GM12892 (cell line): ENCODE results near the gene SPARC.
"Not testable (repeated sequence)": the region's sequence is repeated elsewhere in the genome, so short reads cannot be mapped to it uniquely, and the experiment has no call there.

Experiments
- DNase-seq: peaks from one replicate; pipeline ENCODE4 v3.0.0; 2011; ENCODE audit not compliant: insufficient read length
- FAIRE-seq: peaks from 2 replicates; lab custom pipeline; 2011; peaks lifted over from hg19 to GRCh38; lab: Jason Lieb, UNC
- POLR2A ChIP-seq: IDR thresholded peaks from 2 replicates; pipeline ENCODE4 v1.6.1; 2011; ENCODE audit warnings: low read depth, low read length, control low read depth
- POLR2AphosphoS5 ChIP-seq: IDR thresholded peaks from 2 replicates; pipeline ENCODE4 v1.6.1; 2011; ENCODE audit warnings: low read depth, low read length, control low read depth
- TAF1 ChIP-seq: IDR thresholded peaks from 2 replicates; pipeline ENCODE4 v1.6.1; 2011; ENCODE audit warnings: low read depth, mild to moderate bottlenecking, control low read depth, low read length, borderline replicate concordance

Gene SPARC

DNA sequence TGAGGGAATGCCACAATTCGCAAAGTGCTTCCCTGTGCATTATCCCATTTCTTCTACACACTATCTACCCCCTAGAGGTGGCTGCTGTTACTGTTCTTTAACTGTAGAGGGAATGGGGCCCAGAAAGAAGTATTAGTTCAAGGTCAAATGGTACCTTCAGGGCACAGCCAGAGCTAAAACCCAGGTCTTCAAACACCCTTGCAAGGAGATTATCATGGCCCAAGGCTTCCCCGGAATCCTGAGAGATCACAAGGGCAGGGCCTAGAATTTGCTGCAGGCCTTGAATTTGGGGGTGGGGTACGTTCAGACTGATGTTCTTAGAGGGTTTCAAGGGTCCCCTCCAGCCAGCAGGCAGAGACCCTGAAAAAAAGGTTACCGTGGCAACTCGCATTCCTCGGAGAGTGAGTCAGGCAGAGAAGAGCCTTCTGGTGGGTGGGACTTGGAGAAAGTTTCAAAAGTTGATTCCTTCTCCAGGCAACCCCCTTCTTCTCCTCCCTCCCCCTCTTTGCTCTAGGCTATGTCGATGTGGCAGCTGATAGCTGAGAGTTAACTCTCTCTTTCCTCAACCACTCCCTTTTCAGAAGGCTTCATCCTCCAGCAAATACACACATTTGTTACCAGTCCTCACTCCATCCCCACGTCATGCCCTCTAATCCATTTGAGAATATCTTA is 1.9 kb downstream of the SPARC start:
- DNase-seq (no peak), FAIRE-seq (no peak)
- TF ChIP-seq POLR2AphosphoS5 (no peak), TAF1 (no peak), POLR2A (no peak)

DNA sequence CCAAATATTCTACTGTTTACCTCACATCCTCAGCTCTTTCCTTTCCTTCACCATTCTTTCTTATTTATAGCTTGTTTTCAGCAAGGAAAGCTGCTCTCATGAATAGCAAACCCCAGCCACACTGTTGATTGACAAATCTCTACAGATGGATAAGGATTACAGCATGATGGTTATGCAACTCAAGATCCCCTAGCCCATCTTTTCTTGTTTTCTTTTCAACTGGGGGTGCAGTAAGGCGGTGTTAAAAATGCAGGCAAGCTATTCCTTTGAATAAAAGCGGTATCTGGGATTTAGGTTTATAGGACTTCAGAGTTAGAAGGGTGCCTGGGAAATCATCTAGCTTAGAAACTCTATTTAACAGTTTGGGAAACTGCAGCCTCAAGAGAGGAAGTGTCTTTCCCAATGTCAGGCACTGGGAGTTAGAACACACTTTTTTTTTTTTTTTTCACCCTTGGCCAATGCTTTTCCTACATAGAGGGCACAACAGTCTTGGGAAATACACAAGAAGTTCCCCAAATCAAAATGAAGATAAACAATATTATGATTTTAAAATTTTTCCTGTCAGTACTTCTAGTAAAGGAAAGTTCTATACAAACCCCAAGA is 2.6 kb downstream of the SPARC start:
- no peak for FAIRE-seq
- TF ChIP-seq POLR2AphosphoS5 (no peak), TAF1 (no peak), POLR2A (no peak)
- DNase-seq = no peak

DNA sequence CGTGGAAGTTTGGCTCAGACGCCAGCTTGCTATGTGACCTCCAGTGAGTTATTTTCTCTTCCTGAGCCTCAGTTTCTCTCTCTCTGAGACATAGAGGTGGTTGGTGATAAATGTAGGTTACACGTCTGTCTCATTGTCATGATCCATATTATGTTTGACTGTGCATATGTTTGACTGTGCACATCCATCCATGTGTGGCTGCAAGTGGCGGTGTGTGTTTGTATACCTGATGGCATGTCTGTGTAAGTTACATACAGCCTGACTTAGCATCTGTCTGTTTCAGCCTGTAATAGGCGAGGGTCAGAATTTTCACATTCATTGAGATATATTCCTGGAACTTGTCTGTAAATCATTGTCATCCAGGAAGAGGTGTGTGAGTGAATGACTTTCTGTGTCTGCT is 3.3 kb downstream of the SPARC start:
- TF ChIP-seq POLR2A (no peak), TAF1 (no peak), POLR2AphosphoS5 (no peak)
- no peak for FAIRE-seq
- no peak for DNase-seq

DNA sequence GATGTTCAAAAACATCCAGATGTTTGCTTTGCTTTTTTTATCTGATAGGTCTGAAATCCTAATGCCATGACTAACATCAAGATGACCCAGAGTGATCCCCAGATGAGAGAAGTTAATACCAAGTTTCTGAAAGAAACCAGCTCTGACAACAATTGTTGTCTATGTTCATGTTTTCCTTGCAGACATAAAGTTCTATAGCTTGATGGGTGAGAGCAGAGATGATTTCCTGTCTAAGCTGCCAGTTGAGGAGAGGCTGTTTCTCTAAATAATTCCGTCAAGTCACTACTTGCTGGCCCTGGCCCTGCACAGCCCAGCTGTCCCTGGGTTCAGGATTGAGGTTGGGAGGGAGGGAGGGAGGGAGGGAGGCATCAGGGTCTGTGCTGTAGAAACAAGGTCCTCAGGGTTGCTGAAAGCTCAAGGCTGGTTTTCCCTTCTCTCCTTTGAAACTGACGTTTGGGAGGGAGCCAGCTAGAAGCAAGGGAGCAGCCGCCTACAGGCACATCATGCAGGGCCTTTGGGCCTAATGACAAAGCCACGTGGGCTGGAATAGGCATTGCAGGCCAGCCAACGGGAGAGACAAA is 3.9 kb downstream of the SPARC start:
- DNase-seq = no peak
- FAIRE-seq = no peak
- TF ChIP-seq TAF1 (no peak), POLR2AphosphoS5 (no peak), POLR2A (no peak)

DNA sequence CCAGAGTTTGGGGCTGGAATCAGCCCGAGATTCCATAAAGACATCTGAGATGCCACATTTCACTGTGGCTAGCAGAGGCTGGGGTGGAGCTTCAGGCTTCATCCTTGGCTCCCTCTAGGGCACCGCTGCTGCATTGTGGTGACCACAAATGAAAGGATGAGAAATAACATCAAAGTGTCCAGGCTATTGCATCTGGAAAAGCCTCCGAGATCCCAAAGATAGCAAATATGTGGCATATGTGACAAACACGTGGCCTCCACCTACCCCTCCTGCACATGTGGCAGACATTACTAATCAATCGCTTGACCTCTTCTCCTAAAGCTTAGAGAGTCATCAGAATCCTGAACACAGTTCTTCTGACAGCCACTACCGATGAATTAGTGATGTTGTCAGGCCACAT is 4.5 kb downstream of the SPARC start:
- FAIRE-seq (no peak), DNase-seq (no peak)
- TF ChIP-seq POLR2A (no peak), TAF1 (no peak), POLR2AphosphoS5 (no peak)

DNA sequence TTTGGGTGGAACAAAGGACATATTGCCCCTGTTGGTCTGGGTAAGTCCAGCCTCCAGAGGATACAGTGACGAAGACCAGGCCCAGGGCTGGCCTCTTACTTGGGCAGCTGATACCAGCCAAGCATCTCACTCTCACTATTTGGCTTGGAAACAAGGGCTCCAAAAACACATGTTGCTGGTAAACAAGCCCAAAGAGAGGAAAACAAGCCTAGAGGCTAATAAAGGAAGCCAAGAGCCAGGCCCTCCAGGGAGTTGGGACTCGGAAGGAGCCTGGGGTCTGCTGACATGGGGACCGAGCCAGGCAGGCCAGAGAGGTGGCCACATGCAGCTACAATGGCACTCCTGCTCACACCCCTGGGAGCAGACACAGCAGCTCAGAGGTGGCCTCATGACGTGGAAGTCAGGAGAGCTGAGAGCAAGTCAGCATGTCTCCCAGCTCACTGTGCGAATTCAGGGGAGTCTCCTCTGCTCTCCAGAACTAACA is 5.7 kb downstream of the SPARC start:
- TF ChIP-seq POLR2AphosphoS5 (no peak), POLR2A (no peak), TAF1 (no peak)
- FAIRE-seq = no peak
- DNase-seq = no peak

DNA sequence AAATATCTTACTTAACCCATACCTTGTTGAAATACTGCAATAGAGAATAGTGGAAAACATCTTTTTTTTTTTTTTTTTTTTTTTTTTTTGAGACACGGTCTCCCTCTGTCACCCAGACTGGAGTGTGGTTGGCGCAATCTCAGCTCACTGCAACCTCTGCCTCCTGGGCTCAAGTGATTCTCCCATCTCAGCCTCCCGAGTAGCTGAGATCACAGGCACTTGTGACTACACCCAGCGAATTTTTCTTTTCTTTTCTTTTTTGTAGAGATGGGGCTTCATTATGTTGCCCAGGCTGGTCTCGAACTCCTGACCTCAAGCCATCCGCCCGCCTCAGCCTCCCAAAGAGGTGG is 6.6 kb downstream of the SPARC start:
- FAIRE-seq = not testable (repeated sequence)

DNA sequence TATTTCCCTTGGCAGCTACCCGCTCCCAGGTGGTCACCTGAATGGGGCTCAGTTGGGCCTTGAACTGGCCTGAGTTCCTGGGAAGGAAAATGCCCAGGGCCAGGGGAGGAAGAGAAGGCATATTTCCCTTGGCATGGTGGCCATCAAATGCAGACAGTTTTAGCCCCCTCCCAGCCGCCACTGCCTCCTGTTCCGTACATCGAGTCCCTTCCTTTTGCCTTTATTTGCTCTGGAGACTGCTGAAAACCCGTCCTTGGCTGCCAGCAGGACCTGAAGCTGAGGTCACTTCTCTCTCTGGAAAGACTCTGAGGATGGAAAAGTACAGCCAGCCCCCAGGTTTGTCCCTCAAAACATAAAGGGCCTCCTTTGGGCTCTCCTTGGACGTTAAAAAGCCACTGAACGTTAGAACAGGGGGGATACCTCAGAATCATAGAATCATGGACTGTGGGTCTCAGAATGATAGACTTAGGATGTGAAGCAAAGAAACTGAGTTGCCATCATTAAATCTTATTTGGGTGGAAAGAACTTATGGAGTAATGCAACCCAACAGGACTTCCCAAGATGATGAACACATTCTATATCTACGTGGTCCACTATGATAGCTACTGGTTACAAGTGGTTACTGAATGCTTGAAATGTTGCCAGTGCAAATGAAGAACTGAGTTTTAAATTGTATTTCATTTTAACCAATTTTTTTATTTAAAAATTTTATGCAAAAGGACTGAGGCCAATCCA is 7.1 kb downstream of the SPARC start:
- TF ChIP-seq TAF1 = no peak
- TF ChIP-seq POLR2A = no peak
- TF ChIP-seq POLR2AphosphoS5 = no peak
- DNase-seq (no peak), FAIRE-seq (no peak)

More for the DNA sequence above, 6.6 kb downstream of the SPARC start:
- not testable (repeated sequence) for DNase-seq

DNA sequence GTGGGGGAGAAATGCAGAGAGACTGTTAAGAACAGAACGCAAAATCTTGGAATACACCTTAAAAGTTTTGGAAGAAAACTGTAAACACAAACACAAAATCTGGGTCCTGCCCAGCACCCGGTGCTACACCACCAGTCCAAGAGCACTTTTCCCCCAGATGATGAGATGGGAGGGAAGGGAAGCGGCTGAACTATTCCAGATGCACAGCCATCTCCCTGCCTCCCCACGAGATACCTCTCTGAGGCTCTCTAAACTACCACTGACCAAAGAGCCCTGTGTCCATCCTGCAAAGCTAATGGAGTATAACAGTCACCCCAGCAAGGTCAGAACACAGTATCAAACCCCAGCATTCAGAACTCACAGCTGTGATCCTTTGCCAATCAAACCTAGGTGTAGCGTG is 8.0 kb downstream of the SPARC start:
- TF ChIP-seq TAF1 (no peak), POLR2A (no peak), POLR2AphosphoS5 (no peak)
- DNase-seq (no peak), FAIRE-seq (no peak)

DNA sequence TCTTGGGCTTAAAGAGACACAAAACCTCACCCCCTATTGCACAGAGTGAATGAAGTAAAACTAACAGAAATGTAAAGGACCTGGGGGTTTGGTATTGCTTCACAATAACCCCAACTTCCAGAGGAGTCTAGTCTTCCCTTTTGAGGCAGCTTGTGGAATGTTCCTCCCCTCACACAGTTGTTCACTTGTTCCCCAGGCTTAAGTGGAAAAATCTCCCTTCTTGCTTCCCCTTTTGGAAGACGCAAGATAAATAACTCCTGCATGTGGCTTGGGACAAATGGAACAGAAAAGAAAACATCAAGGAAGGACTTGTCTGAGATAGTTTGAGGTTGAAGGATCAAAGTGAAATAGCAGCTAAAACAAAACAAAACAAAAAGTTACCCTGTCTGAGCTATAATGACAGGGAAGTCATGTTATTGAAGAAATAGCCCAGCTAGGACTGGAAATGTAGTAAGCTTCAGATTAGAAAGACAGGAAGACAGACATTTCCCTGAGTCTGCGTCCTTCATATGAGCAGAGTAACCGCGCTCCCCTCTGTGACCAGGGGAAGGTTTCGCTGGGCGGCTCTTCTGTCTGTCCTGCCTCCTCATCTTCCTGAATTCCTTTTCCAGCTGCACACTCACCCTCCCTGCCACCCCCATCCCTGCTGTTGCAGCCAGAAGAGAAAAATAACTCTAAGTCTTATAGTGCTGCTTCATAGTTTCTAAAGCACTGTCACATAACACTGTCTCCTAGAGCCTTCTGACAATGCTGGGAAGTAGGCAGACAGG is 8.8 kb downstream of the SPARC start:
- no peak for FAIRE-seq
- TF ChIP-seq POLR2A (no peak), TAF1 (no peak), POLR2AphosphoS5 (no peak)
- DNase-seq = no peak

DNA sequence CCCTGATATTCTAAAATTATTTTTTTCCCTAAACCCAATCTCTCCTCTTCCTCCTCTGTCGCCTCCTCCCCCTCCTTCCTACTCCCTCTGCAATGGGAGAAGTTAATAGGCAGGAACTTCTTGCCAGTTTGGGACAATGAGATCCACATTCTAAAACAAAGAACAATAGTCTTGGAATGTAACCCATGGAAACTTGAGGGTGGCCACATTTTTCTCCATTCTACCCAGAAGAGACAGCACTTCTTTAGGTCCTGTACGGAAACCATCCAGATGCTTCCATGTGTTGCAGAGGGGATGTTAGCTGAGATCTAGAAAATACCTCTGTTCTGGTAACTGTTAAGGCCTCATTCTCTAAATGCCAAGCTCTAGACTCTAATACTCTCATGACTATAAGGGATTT is 10.0 kb downstream of the SPARC start:
- DNase-seq (no peak), FAIRE-seq (peak; percentile 17)
- TF ChIP-seq POLR2AphosphoS5 (no peak), TAF1 (no peak), POLR2A (no peak)

DNA sequence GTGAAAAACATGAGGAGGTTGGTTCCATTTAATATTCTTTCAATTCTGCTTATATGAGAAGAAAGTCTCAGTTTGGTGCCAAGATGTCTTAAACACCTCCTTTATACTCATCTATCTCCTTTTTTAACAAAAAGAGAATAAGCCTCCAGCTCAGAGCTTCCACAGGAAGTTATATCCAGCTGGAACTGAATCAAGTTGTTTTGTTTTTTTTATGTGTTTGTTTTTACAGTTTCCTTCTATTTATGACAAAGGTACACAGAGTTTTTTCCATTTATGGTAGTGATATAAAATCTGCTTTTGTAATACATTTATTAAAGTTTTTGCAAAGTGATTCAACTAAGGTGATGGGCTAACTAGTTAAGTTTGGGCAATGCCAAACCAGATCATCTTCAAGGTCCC is 10.4 kb downstream of the SPARC start:
- no peak for TF ChIP-seq POLR2A
- TF ChIP-seq POLR2AphosphoS5 = no peak
- TF ChIP-seq TAF1 = no peak
- no peak for FAIRE-seq
- DNase-seq = no peak
